ENCODE measurements around the gene CAPN1.

CAPN1 gene

GRCh38 chr11:65251476-65251875, 69.7 kb downstream of the CAPN1 start:
- no peak overlapping the region for H3K4me3 ChIP-seq (replicated peaks; ENCODE audit: low read depth, low read length)
- TF ChIP-seq CTCF (IDR thresholded peaks at IDR 0.05; ENCODE audit: low read length, missing control alignments): no peak
- no peak for DNase-seq (ENCODE audit: low read depth)

GRCh38 chr11:65254724-65255123, 73.0 kb downstream of the CAPN1 start:
- TF ChIP-seq CTCF (IDR thresholded peaks at IDR 0.05; ENCODE audit: low read length, missing control alignments): no peak
- H3K4me3 ChIP-seq (replicated peaks; ENCODE audit: low read depth, low read length): no peak overlapping the region
- DNase-seq (ENCODE audit: low read depth): no peak

GRCh38 chr11:65258988-65259387, 77.3 kb downstream of the CAPN1 start:
- no peak overlapping the region for H3K4me3 ChIP-seq (replicated peaks; ENCODE audit: low read depth, low read length)
- TF ChIP-seq CTCF (IDR thresholded peaks at IDR 0.05; ENCODE audit: low read length, missing control alignments): no peak
- DNase-seq (ENCODE audit: low read depth): no peak

- TF ChIP-seq CTCF (IDR thresholded peaks at IDR 0.05; ENCODE audit: low read length, missing control alignments): no peak
- no peak for DNase-seq (ENCODE audit: low read depth)
- no peak overlapping the region for H3K4me3 ChIP-seq (replicated peaks; ENCODE audit: low read depth, low read length)
Observed at GRCh38 chr11:65260302-65260701, 78.6 kb downstream of the CAPN1 start.

GRCh38 chr11:65260756-65261590, 79.2 kb downstream of the CAPN1 start:
- no peak for TF ChIP-seq CTCF (IDR thresholded peaks at IDR 0.05; ENCODE audit: low read length, missing control alignments)
- H3K4me3 ChIP-seq (replicated peaks; ENCODE audit: low read depth, low read length): peak overlapping the region; percentile 85
- DNase-seq (ENCODE audit: low read depth): no peak
